AG04449 (cell line): Measurements from ENCODE around the gene PCARE.

Source experiments
- CTCF ChIA-PET: fragments of 350-600 bp; formaldehyde crosslinking; extraction: SDS; loops from one replicate; lab custom pipeline; 2021; ENCODE audit warnings: antibody characterized with exemption; lab: Yijun Ruan, JAX
- POLR2A ChIA-PET: fragments of 400-600, 350-600 bp; formaldehyde crosslinking; extraction: SDS; loops from one replicate; lab custom pipeline; 2020; ENCODE audit warnings: antibody characterized with exemption, inconsistent platforms; lab: Yijun Ruan, JAX
- DNase-seq: peaks from one replicate; pipeline ENCODE4 v3.0.0-alpha.2; 2010; ENCODE audit warnings: low read depth, low spot score
- H3K4me3 ChIP-seq: 2 replicates; pipeline ENCODE4 v1.5.1; 2011; ENCODE audit warnings: low read depth, mild to moderate bottlenecking, control low read depth, low read length
- CTCF ChIP-seq: IDR thresholded peaks from one replicate; pipeline ENCODE4 v1.5.1; 2011; ENCODE audit warnings: mild to moderate bottlenecking, moderate library complexity, low read length, control low read depth, inconsistent platforms; ENCODE audit not compliant: insufficient read depth; ENCODE audit errors: missing control alignments

Gene PCARE

GRCh38 chr2:29056452-29056851, 17.9 kb downstream of the PCARE start:
- no peak overlapping the region for H3K4me3 ChIP-seq
- ChIA-PET CTCF (no interaction called here), POLR2A (no interaction called here)
- no peak for DNase-seq
- TF ChIP-seq CTCF, result no peak

- CTCF ChIA-PET, result no interaction called here
- H3K4me3 ChIP-seq, result no peak overlapping the region
- POLR2A ChIA-PET, result no interaction called here
- no peak for TF ChIP-seq CTCF
- no peak for DNase-seq
Measured at GRCh38 chr2:29055601-29056000, 18.7 kb downstream of the PCARE start.

- ChIA-PET POLR2A (no interaction called here), CTCF (interaction anchor here (1.3 kb wide), 1 partner anchor 18 kb away, joined by 3 read pairs; no protein-coding TSS in a partner anchor)
- no peak for TF ChIP-seq CTCF
Measured at GRCh38 chr2:29054430-29054829, 19.9 kb downstream of the PCARE start.

GRCh38 chr2:29053670-29054400, 20.5 kb downstream of the PCARE start:
- no peak for DNase-seq
- TF ChIP-seq CTCF, result no peak
- ChIA-PET CTCF (interaction anchor here (1.3 kb wide), 1 partner anchor 17 kb away, joined by 3 read pairs; no protein-coding TSS in a partner anchor), POLR2A (no interaction called here)
- no peak overlapping the region for H3K4me3 ChIP-seq

More at GRCh38 chr2:29054430-29054829, 19.9 kb downstream of the PCARE start:
- H3K4me3 ChIP-seq, result no peak overlapping the region
- DNase-seq, result no peak

GRCh38 chr2:29053223-29053622, 21.1 kb downstream of the PCARE start:
- ChIA-PET POLR2A (no interaction called here), CTCF (interaction anchor here (1.3 kb wide), 1 partner anchor 17 kb away, joined by 3 read pairs; no protein-coding TSS in a partner anchor)
- no peak for DNase-seq
- TF ChIP-seq CTCF, result no peak
- no peak overlapping the region for H3K4me3 ChIP-seq

- DNase-seq, result no peak
- ChIA-PET CTCF (no interaction called here), POLR2A (no interaction called here)
Measured at GRCh38 chr2:29052807-29053206, 21.5 kb downstream of the PCARE start.

More at GRCh38 chr2:29052807-29053206, 21.5 kb downstream of the PCARE start:
- no peak for TF ChIP-seq CTCF
- H3K4me3 ChIP-seq, result no peak overlapping the region
